Endothelial cell of umbilical vein (primary cell): ENCODE data around the gene KIF5C. TPM values are rescaled to one million over a fixed set of nuclear protein-coding genes. Genes with fewer than 3 reads are reported as not detected.

Experiments used
- BruUV-seq: library from RNA; stranded (reverse); fragments of 400-500 nt; replicated peaks from 2 replicates; lab custom pipeline; 2021; lab: Mats Ljungman, UMichigan
- CTCF ChIA-PET: fragments of 300-600, 350-600 bp; sonication (Branson Sonifier 250); formaldehyde crosslinking; loops from one replicate; lab custom pipeline; 2021; ENCODE audit warnings: antibody characterized with exemption, inconsistent platforms; lab: Charles Lee
- POLR2A ChIA-PET: fragments of 300-600, 350-600 bp; sonication (Branson Sonifier 250); formaldehyde crosslinking; loops from one replicate; lab custom pipeline; 2021; ENCODE audit warnings: antibody characterized with exemption, inconsistent platforms; lab: Charles Lee
- DNase-seq: peaks from one replicate; pipeline ENCODE4 v3.0.0-alpha.2; 2011; ENCODE audit warnings: low read depth, low spot score
- FAIRE-seq: peaks from 2 replicates; lab custom pipeline; 2011; peaks lifted over from hg19 to GRCh38; lab: Jason Lieb, UNC
- H2AFZ ChIP-seq: 2 replicates; pipeline ENCODE4 v1.6.0; 2012; ENCODE audit warnings: low read depth, low read length, control low read depth, inconsistent platforms
- H3K27ac ChIP-seq: 2 replicates; pipeline ENCODE4 v1.5.1; 2011; ENCODE audit warnings: low read depth, mild to moderate bottlenecking, control low read depth, low read length, moderate library complexity; ENCODE audit not compliant: insufficient read depth
- H3K27me3 ChIP-seq, 2 experiments: 2 replicates each; pipeline versions ENCODE4 v1.6.0 to v1.6.1; 2011; ENCODE audit warnings: low read length in 2 of 2, mixed read lengths in 1 of 2; ENCODE audit not compliant: control insufficient read depth in 2 of 2, insufficient read depth in 2 of 2
- H3K36me3 ChIP-seq, 2 experiments: 2 replicates in 1 of 2; 3 replicates in 1 of 2; pipeline ENCODE4 v1.5.1; 2011; ENCODE audit warnings: low read length in 2 of 2, mild to moderate bottlenecking in 1 of 2, moderate library complexity in 1 of 2; ENCODE audit not compliant: control insufficient read depth in 2 of 2, insufficient read depth in 2 of 2; ENCODE audit errors: extremely low read depth in 1 of 2
- H3K4me1 ChIP-seq: 3 replicates; pipeline ENCODE4 v1.5.1; 2011; ENCODE audit warnings: mild to moderate bottlenecking, low read length; ENCODE audit not compliant: control insufficient read depth, insufficient read depth; ENCODE audit errors: extremely low read depth
- H3K4me2 ChIP-seq: 2 replicates; pipeline ENCODE4 v1.6.1; 2011; ENCODE audit warnings: low read length, control low read depth, mixed read lengths; ENCODE audit not compliant: insufficient read depth
- H3K4me3 ChIP-seq, 3 experiments: fragments of 200-600 bp in 1 of 3; sonication (generic), shearing (Covaris generic) in 1 of 3; replicated peaks in 1 of 3; 2 replicates each; pipeline ENCODE4 v1.5.1; 2011 to 2016; ENCODE audit warnings: control low read depth in 3 of 3, low read length in 3 of 3, mild to moderate bottlenecking in 2 of 3, inconsistent platforms in 1 of 3, low read depth in 1 of 3, moderate library complexity in 1 of 3; ENCODE audit not compliant: insufficient read depth in 1 of 3
- H3K79me2 ChIP-seq: 2 replicates; pipeline ENCODE4 v1.6.0; 2012; ENCODE audit warnings: low read length, inconsistent platforms; ENCODE audit not compliant: control insufficient read depth, insufficient read depth
- H3K9ac ChIP-seq: replicated peaks from 2 replicates; pipeline ENCODE3; 2011; ENCODE audit warnings: low read length, control low read depth; ENCODE audit not compliant: insufficient read depth; ENCODE audit errors: extremely low read depth
- H3K9me1 ChIP-seq: replicated peaks from 3 replicates; pipeline ENCODE4 v1.6.0; 2011; ENCODE audit warnings: mild to moderate bottlenecking, low read length; ENCODE audit not compliant: control insufficient read depth, insufficient read depth; ENCODE audit errors: extremely low read depth
- H3K9me3 ChIP-seq: replicated peaks from 2 replicates; pipeline ENCODE4 v1.5.1; 2012; ENCODE audit warnings: low read length, inconsistent platforms; ENCODE audit not compliant: control insufficient read depth, insufficient read depth
- H4K20me1 ChIP-seq: replicated peaks from 2 replicates; pipeline ENCODE3; 2011; ENCODE audit warnings: mild to moderate bottlenecking, low read length; ENCODE audit not compliant: control insufficient read depth, insufficient read depth; ENCODE audit errors: extremely low read depth
- CTCF ChIP-seq, 2 donors: IDR thresholded peaks; 1 replicate in 1 of 2; 2 replicates in 1 of 2; pipeline ENCODE4 v1.5.1; 2011; ENCODE audit warnings: low read length in 2 of 2, mild to moderate bottlenecking in 2 of 2, moderate library complexity in 2 of 2, control low read depth in 1 of 2, inconsistent platforms in 1 of 2, low read depth in 1 of 2; ENCODE audit not compliant: insufficient read depth in 1 of 2; ENCODE audit errors: extremely low read depth in 1 of 2
- EZH2 ChIP-seq: IDR thresholded peaks from 2 replicates; pipeline ENCODE4 v1.6.1; 2012; ENCODE audit warnings: borderline replicate concordance, low read depth, mild to moderate bottlenecking, moderate library complexity, low read length, inconsistent platforms; ENCODE audit not compliant: severe bottlenecking
- FOS ChIP-seq: IDR thresholded peaks from 2 replicates; pipeline ENCODE4 v1.6.1; 2011; ENCODE audit warnings: mild to moderate bottlenecking, low read length, moderate library complexity, borderline replicate concordance; ENCODE audit not compliant: insufficient read depth
- GATA2 ChIP-seq: IDR thresholded peaks from 2 replicates; pipeline ENCODE4 v1.7.0; 2011; ENCODE audit warnings: low read depth, mild to moderate bottlenecking, moderate library complexity, mixed read lengths, low read length; ENCODE audit not compliant: insufficient read length, insufficient read depth
- JUN ChIP-seq: IDR thresholded peaks from 2 replicates; pipeline ENCODE4 v1.6.1; 2011; ENCODE audit warnings: borderline replicate concordance, low read depth; ENCODE audit not compliant: insufficient read length, insufficient read depth
- MAX ChIP-seq: IDR thresholded peaks from 2 replicates; pipeline ENCODE4 v1.6.1; 2011; ENCODE audit not compliant: insufficient read depth, insufficient read length
- POLR2A ChIP-seq: IDR thresholded peaks from 2 replicates; pipeline ENCODE4 v1.6.1; 2012; ENCODE audit warnings: low read depth, mild to moderate bottlenecking, control low read depth, low read length
- POLR2AphosphoS5 ChIP-seq: IDR thresholded peaks from 2 replicates; pipeline ENCODE4 v1.6.1; 2012; ENCODE audit warnings: low read depth, mild to moderate bottlenecking, control low read depth, low read length, moderate library complexity; ENCODE audit not compliant: insufficient read depth
- dilution Hi-C: fragments of 300-500 bp; cut with MboI; formaldehyde crosslinking; loops from one replicate; pipeline ENCODE4 v1.15.0; 2019; ENCODE audit warnings: low sequenced_read_pairs; ENCODE audit not compliant: extremely low pct_ligation_motif_present
- intact Hi-C: fragments of 100-400 bp; cut with micrococcal nuclease; formaldehyde crosslinking; loops from one replicate; pipeline ENCODE4 v1.10.0; 2022
- polyA plus RNA-seq, 4 experiments: library from polyadenylated mRNA; depleted of rRNA in 3 of 4; stranded (reverse) in 3 of 4; unstranded in 1 of 4; fragments of >200 nt; gene quantifications; 2 replicates each; pipeline versions ENCODE4 v1.2.1 to v1.2.3, GENCODE V29; 2011 to 2012; ENCODE audit warnings: missing spikeins in 1 of 4
- total RNA-seq: library from RNA; stranded (reverse); gene quantifications from 2 replicates; pipeline ENCODE4 v1.2.3, GENCODE V29; 2021

Gene KIF5C
- total and polyA plus RNA-seq, 2 donors (not counting 3 experiments of a cell fraction or from before 2014, with no cell fraction given) = 0.01 to 0.55 TPM

- H3K9me1 ChIP-seq = no peaks in the 10 kb centered on the region
- H2AFZ ChIP-seq = no peak overlapping the region
- H3K27ac ChIP-seq = no peak overlapping the region
- intact Hi-C loops (no loop called here), dilution Hi-C loops (no loop called here)
- DNase-seq (no peak), FAIRE-seq (no peak)
- peaks cover 0 to 4% of the 10 kb centered on the region in 2 experiments for H3K27me3 ChIP-seq
- POLR2A ChIA-PET = no interaction called here
- no peak overlapping the region for H3K9ac ChIP-seq
- BruUV-seq = no TSS peak
- no peak overlapping the region for H3K4me3 ChIP-seq
- H3K36me3 ChIP-seq = no peaks in the 10 kb centered on the region
- CTCF ChIA-PET = no interaction called here
- H3K79me2 ChIP-seq = no peaks in the 10 kb centered on the region
- H3K9me3 ChIP-seq = no peaks in the 10 kb centered on the region
- no peaks in the 10 kb centered on the region for H4K20me1 ChIP-seq
- no peak for TF ChIP-seq POLR2AphosphoS5
- TF ChIP-seq EZH2 = no peak
- TF ChIP-seq JUN = no peak
- no peak for TF ChIP-seq GATA2
- no peak for TF ChIP-seq CTCF (IDR thresholded peaks at IDR 0.05; ENCODE audit: extremely low read depth in 1 of 2, insufficient read depth in 1 of 2, low read depth in 1 of 2, low read length in 2 of 2)
- TF ChIP-seq MAX = no peak
- TF ChIP-seq FOS = no peak
- TF ChIP-seq POLR2A = no peak
- no peaks in the 10 kb centered on the region for H3K4me1 ChIP-seq
- H3K4me2 ChIP-seq = no peak overlapping the region
Measured at GRCh38 chr2:148903294-148903693, 28.3 kb downstream of the KIF5C start.
